Activated naive CD4-positive, alpha-beta T cell (primary cell): ENCODE data around the gene EIF4G1.
"Not testable (repeated sequence)": the region's sequence is repeated elsewhere in the genome, so short reads cannot be mapped to it uniquely, and the experiment has no call there.

Source experiments
- DNase-seq, 4 experiments: peaks; one replicate each; lab custom pipeline; 2025; lab: John Stamatoyannopoulos, UW

The EIF4G1 gene

DNA sequence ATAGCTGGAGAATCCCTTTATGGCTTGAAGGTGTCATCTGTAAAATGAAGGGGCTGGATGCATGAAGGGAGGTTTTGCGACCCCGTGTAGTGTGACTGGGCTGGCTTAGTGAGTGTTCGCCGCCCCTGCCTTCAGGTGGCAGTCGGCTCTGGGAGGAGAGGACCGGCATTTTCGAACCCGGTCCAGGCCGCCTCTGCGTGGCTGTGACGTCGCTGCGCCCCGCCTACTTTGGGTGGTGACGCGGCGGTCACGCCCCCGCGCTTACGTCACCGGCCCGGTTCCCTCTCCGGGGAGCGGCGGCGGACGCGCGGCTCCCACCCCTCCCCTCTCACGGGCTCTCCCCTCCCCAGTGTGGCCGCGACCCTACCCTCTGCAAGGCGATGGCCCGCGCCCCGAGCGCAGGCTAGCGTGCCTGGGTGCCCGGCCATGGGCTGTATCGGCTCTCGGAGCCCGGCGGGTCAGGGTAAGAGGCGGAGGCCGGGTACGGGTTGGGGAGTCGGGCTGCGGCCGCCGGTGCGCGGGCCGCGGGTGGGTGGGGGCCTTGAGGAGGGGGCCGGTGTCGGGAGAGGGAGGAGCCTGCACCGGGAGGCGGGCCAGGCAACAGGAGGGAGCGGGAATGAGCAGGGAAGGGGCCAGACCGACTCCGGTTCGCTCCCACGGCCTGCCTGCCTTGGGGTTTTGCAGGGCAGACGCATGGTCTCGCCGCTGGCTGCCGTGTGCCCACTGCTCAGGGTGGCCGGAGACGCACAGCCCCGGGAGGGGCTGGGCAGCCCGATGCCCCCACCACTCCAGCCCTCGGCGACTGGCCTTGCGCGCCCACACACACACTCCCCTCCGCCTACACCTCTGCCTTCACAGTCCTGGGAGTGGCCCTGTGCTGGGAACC, 21.5 kb downstream of the EIF4G1 start:
- peak; percentile 61 to 86 (median 72) for DNase-seq

GRCh38 chr3:184336547-184337398, 22.4 kb downstream of the EIF4G1 start:
- DNase-seq: no peak

DNA sequence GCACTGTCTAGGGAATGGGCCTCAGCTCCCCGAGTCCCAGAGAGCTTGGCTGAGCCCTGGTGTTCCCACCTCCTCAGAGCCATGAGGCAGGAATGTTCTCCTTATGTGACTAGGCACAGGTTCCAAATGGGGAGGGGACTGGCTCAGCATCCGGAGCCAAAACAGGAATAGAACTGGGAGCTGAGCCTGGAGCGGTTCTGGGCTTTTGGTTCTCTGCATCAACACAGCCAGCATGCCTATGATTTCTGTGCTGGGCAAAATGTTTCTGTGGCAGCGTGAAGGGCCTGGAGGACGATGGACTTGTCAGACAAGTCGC, 23.0 kb downstream of the EIF4G1 start, which contains the start of gene FAM131A:
TSS of gene FAM131A (plus strand) at position 202 of the 316 bp plus-strand sequence. CDS start at position 233, 31 bp downstream.
- no peak for DNase-seq

DNA sequence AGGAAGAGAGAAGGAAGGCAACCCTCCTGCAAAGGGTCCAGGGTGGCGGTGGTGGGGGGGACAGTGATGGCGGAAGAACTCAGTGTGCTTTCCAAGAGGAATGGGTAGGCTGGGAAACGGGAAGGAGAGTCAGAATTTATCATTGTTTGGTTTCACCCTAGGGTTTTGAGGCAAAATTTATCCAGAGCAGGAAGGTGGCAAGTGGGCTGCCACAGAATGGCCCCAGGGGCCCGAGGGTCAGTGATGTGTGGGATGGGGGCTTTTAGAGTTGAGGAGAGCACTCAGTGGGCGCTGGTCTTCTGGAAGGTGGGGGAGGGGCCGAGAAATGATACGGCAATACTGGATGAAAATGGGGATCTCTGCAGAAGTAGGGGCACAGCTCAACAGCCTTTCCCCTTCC, 23.6 kb downstream of the EIF4G1 start:
- no peak for DNase-seq

- DNase-seq: no peak
These were observed 24.1 kb downstream of the EIF4G1 start for GRCh38 chr3:184338511-184338945.

- no peak for DNase-seq
These were observed 24.6 kb downstream of the EIF4G1 start for GRCh38 chr3:184339001-184339400.

DNA sequence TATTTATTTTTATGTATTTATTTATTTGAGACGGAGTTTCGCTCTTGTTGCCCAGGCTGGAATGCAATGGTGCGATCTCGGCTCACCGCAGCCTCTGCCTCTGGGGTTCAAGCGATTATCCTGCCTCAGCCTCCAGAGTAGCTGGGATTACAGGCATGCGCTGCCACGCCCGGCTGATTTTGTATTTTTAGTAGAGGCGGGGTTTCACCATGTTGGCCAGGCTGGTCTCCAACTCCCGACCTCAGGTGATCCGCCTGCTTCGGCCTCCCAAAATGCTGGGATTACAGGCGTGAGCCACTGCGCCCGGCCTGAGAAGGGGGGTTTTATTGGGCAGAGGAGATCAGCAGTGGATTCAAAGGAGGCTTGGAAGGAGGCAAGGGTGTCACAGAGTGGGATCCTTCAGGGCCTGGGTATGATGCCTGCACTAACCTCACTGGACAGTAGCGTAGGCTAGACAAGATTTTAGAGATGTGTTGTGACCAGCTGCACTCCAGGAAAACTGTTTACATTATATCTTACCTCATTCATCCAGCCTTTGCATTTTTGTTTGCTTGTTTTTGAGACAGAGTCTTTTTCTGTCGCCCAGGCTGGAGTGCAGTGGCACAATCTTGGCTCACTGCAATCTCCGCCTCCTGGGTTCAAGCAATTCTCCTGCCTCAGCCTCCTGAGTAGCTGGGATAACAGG, 25.2 kb downstream of the EIF4G1 start:
- DNase-seq: not testable (repeated sequence)

DNA sequence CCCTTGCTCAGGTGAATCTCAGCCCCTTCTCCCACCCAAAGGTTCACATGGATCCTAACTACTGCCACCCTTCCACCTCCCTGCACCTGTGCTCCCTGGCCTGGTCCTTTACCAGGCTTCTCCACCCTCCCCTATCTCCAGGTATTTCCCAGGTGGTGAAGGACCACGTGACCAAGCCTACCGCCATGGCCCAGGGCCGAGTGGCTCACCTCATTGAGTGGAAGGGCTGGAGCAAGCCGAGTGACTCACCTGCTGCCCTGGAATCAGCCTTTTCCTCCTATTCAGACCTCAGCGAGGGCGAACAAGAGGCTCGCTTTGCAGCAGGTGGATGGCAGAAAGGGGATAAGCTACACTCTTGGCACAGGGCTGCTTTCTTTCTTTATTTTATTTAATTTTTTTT, 27.5 kb downstream of the EIF4G1 start:
- no peak for DNase-seq

DNA sequence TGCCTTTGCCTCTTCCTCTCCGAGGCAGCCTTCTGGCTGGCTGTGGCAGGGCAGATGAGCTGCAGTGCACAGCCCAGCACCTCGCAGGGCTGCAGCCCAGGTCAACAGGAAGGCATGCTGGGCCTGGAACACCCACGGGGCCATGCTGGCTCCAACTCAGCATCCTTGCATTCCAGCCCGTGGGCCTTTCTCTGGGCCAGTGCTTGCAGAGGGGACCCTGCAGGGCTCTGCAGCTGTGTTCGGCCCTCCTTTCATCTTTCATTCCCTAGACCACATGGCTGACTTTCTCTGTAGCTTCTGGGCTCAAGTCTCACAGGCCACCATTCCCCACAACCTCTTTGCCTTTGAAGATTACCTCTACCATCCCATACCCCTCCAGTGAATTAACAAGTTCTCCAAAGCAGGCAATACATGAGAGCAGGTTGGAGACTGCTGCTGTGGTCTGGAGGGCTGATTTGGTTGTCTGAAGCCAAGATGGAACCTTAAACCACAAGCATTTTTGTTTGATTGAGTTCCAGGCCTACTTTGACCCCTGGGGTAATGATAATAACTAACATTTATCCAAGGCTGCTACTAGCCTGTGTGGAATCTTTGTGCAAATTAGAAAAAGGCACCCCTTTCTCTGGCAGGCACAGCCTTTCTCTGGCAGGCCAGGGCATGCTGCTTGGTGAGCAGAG, 28.9 kb downstream of the EIF4G1 start:
- no peak for DNase-seq

DNA sequence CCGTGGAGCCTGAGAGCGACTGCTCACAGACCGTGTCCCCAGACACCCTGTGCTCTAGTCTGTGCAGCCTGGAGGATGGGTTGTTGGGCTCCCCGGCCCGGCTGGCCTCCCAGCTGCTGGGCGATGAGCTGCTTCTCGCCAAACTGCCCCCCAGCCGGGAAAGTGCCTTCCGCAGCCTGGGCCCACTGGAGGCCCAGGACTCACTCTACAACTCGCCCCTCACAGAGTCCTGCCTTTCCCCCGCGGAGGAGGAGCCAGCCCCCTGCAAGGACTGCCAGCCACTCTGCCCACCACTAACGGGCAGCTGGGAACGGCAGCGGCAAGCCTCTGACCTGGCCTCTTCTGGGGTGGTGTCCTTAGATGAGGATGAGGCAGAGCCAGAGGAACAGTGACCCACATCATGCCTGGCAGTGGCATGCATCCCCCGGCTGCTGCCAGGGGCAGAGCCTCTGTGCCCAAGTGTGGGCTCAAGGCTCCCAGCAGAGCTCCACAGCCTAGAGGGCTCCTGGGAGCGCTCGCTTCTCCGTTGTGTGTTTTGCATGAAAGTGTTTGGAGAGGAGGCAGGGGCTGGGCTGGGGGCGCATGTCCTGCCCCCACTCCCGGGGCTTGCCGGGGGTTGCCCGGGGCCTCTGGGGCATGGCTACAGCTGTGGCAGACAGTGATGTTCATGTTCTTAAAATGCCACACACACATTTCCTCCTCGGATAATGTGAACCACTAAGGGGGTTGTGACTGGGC, 30.3 kb downstream of the EIF4G1 start:
- no peak for DNase-seq

- no peak for DNase-seq
These were observed 31.1 kb downstream of the EIF4G1 start for GRCh38 chr3:184345317-184346144.

- DNase-seq: no peak
These were observed 32.2 kb downstream of the EIF4G1 start for GRCh38 chr3:184346480-184347190.

DNA sequence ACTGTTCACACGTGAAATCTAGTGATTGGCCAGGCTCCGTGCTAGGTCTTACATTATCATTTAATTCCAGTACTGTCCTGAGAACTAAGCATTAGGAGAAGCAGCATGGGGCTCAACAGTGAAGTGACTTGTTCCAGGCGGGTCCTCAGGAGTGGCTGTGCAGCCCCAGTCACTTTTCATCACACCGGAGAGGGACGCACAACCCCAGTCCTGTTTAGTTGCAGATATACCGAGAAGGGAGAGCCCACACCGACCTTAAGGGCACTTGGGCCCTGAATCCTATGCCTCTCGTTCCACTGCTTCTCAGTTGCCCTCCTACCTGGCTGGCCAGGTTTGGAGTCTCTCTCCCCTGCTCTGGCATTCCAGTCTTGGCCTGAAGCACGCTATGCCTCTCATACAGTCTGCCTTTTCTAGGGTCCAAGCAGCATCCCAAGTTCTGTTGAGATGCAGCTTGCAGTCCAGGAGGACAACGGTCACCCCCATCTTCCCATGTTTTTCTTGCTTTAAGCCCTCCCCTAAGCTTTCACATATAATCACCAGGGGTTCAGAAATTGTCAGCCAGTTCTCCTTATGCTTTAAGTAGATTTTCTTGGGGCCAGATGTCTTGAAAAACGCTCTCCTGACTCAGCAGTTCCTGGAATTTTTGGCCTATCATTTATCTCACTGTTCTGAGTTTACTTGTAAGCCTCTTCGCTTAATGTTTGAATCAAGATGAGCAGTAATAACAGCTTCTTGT, 33.1 kb downstream of the EIF4G1 start:
- DNase-seq: no peak

GRCh38 chr3:184348057-184348382, 33.6 kb downstream of the EIF4G1 start:
- no peak for DNase-seq

- no peak for DNase-seq
These were observed 35.4 kb downstream of the EIF4G1 start for GRCh38 chr3:184349563-184350470.

- no peak for DNase-seq
These were observed 36.2 kb downstream of the EIF4G1 start for GRCh38 chr3:184350618-184351017.

GRCh38 chr3:184351511-184352148, 37.2 kb downstream of the EIF4G1 start:
- no peak for DNase-seq
